HG03565 (cell line): ENCODE results near the gene SGMS1.
"Not testable (repeated sequence)": the region's sequence is repeated elsewhere in the genome, so short reads cannot be mapped to it uniquely, and the experiment has no call there.

ENCODE experiments used
- ATAC-seq: cut with Tn5 transposase; IDR thresholded peaks from one replicate; pipeline ENCODE4 v1.9.1; 2021; ENCODE audit warnings: mild to moderate bottlenecking, moderate library complexity; ENCODE audit not compliant: unreplicated experiment

SGMS1 gene

GRCh38 chr10:50541921-50542320 is 81.8 kb downstream of the SGMS1 start:
- ATAC-seq = peak; percentile 36

- ATAC-seq = no peak
Measured at GRCh38 chr10:50541317-50541716, 82.4 kb downstream of the SGMS1 start.

GRCh38 chr10:50540826-50541122 is 83.0 kb downstream of the SGMS1 start:
- ATAC-seq = no peak

- no peak for ATAC-seq
Measured at GRCh38 chr10:50540069-50540825, 83.5 kb downstream of the SGMS1 start.

GRCh38 chr10:50538555-50539398 is 85.0 kb downstream of the SGMS1 start:
- ATAC-seq = peak; percentile 33

- no peak for ATAC-seq
Measured at GRCh38 chr10:50536617-50537240, 87.0 kb downstream of the SGMS1 start.

- ATAC-seq = not testable (repeated sequence)
Measured at GRCh38 chr10:50534748-50535376, 88.9 kb downstream of the SGMS1 start.

- no peak for ATAC-seq
Measured at GRCh38 chr10:50533296-50533695, 90.5 kb downstream of the SGMS1 start.

- ATAC-seq = no peak
Measured at GRCh38 chr10:50531388-50532077, 92.2 kb downstream of the SGMS1 start.

GRCh38 chr10:50529660-50530059 is 94.1 kb downstream of the SGMS1 start:
- ATAC-seq = no peak

GRCh38 chr10:50528206-50528605 is 95.5 kb downstream of the SGMS1 start:
- no peak for ATAC-seq

- no peak for ATAC-seq
Measured at GRCh38 chr10:50527442-50528043, 96.2 kb downstream of the SGMS1 start.

GRCh38 chr10:50526185-50526584 is 97.6 kb downstream of the SGMS1 start:
- ATAC-seq = no peak

GRCh38 chr10:50523357-50523756 is 100.4 kb downstream of the SGMS1 start:
- no peak for ATAC-seq

GRCh38 chr10:50522908-50523307 is 100.8 kb downstream of the SGMS1 start:
- no peak for ATAC-seq

GRCh38 chr10:50520115-50520514 is 103.6 kb downstream of the SGMS1 start:
- no peak for ATAC-seq

- ATAC-seq = no peak
Measured at GRCh38 chr10:50517626-50518025, 106.1 kb downstream of the SGMS1 start.

- ATAC-seq = no peak
Measured at GRCh38 chr10:50516171-50516570, 107.6 kb downstream of the SGMS1 start.

GRCh38 chr10:50515420-50515819 is 108.3 kb downstream of the SGMS1 start:
- ATAC-seq = no peak

GRCh38 chr10:50514995-50515394 is 108.8 kb downstream of the SGMS1 start:
- no peak for ATAC-seq
